NB4 (cell line): ENCODE data around the gene SLC18A2.

Experiments
- POLR2A ChIP-seq: IDR thresholded peaks from 2 replicates; pipeline ENCODE4 v1.6.1; 2011; ENCODE audit warnings: mild to moderate bottlenecking; ENCODE audit not compliant: insufficient read length; ENCODE audit errors: extremely low read depth
- TF ChIP-seq, protein P1 (sequence below): IDR thresholded peaks from one replicate; pipeline ENCODE4 v1.5.1; 2012; ENCODE audit warnings: low read depth, low read length

DNA sequence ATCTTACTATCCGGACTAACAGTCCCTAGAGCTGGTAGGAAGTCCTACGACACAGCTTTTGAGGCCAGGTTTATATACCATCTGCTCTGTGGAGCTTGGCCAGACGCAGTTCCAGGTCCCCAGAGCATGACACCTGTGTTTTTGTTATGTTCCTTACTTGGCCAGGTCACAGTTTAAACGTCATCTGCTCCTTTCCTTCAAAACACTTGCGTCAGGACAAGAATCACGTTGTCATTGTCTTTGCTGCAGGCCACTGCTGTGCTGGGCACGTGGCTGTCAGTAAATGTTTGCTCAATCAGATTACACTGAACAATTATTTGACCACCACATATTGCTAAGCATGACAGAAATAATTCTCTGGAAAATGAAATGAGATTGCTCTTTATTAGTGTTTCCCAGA lies 23.9 kb downstream of the SLC18A2 start:
- TF ChIP-seq, protein P1, sequence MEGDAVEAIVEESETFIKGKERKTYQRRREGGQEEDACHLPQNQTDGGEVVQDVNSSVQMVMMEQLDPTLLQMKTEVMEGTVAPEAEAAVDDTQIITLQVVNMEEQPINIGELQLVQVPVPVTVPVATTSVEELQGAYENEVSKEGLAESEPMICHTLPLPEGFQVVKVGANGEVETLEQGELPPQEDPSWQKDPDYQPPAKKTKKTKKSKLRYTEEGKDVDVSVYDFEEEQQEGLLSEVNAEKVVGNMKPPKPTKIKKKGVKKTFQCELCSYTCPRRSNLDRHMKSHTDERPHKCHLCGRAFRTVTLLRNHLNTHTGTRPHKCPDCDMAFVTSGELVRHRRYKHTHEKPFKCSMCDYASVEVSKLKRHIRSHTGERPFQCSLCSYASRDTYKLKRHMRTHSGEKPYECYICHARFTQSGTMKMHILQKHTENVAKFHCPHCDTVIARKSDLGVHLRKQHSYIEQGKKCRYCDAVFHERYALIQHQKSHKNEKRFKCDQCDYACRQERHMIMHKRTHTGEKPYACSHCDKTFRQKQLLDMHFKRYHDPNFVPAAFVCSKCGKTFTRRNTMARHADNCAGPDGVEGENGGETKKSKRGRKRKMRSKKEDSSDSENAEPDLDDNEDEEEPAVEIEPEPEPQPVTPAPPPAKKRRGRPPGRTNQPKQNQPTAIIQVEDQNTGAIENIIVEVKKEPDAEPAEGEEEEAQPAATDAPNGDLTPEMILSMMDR, result no peak
- TF ChIP-seq POLR2A, result no peak
